Naive B cell (primary cell): ENCODE measurements around the gene MTF2. TPM values are rescaled to one million over a fixed set of nuclear protein-coding genes. Genes with fewer than 3 reads are reported as not detected.
"Not testable (repeated sequence)": the region's sequence is repeated elsewhere in the genome, so short reads cannot be mapped to it uniquely, and the experiment has no call there.

ENCODE experiments used
- ATAC-seq, 2 donors: fragments of 150-1000 bp; cut with Tn5 transposase; 2 replicates each; pipeline ENCODE4 v1.10.0; 2021; ENCODE audit warnings: low read depth in 2 of 2, mild to moderate bottlenecking in 2 of 2, moderate library complexity in 2 of 2
- DNase-seq: peaks from one replicate; pipeline ENCODE4 v3.0.0; 2022
- H3K27ac Mint-ChIP-seq, 6 donors: one replicate each; pipeline ENCODE4 v1.8.0; 2020 to 2022; ENCODE audit warnings: mild to moderate bottlenecking in 6 of 6, mixed read lengths in 6 of 6, moderate library complexity in 5 of 6, inconsistent platforms in 2 of 6
- H3K27me3 Mint-ChIP-seq, 3 donors: one replicate each; pipeline ENCODE4 v1.8.0; 2021 to 2022; ENCODE audit warnings: mixed read lengths in 3 of 3, mild to moderate bottlenecking in 1 of 3
- H3K36me3 Mint-ChIP-seq, 2 donors: one replicate each; pipeline ENCODE4 v1.8.0; 2020 to 2022; ENCODE audit warnings: mixed read lengths in 2 of 2, inconsistent platforms in 1 of 2, mild to moderate bottlenecking in 1 of 2
- H3K4me1 Mint-ChIP-seq, 3 donors: one replicate each; pipeline ENCODE4 v1.8.0; 2020 to 2022; ENCODE audit warnings: mixed read lengths in 3 of 3, inconsistent platforms in 1 of 3, mild to moderate bottlenecking in 1 of 3, moderate library complexity in 1 of 3
- H3K4me3 Mint-ChIP-seq, 8 donors: one replicate each; pipeline ENCODE4 v1.8.0; 2020 to 2022; ENCODE audit warnings: mild to moderate bottlenecking in 8 of 8, mixed read lengths in 8 of 8, moderate library complexity in 8 of 8, inconsistent platforms in 2 of 8
- H3K9me3 Mint-ChIP-seq, 7 donors: one replicate each; pipeline ENCODE4 v1.8.0; 2020 to 2022; ENCODE audit warnings: mixed read lengths in 7 of 7, mild to moderate bottlenecking in 5 of 7, inconsistent platforms in 2 of 7, moderate library complexity in 1 of 7
- polyA plus RNA-seq, 6 donors: library from polyadenylated mRNA; unstranded; fragments of 300-500 nt; fragmentation: Illumina TruSeq; gene quantifications; one replicate each; pipeline ENCODE4 v1.2.3, GENCODE V29; 2021; ENCODE audit warnings: low read depth in 6 of 6

Gene MTF2
- 100 to 1,000 TPM in 3 of 6 donors, 10 to 100 TPM in 3; 83.6 to 146 (median 97.7) TPM for polyA plus RNA-seq

- H3K9me3 Mint-ChIP-seq: no peaks in the 10 kb centered on the region
- H3K4me1 Mint-ChIP-seq: peaks cover 28 to 53% (median 39%) of the 10 kb centered on the region in 3 donors
- peak; percentile 93 for DNase-seq
- no peaks in the 10 kb centered on the region for H3K27me3 Mint-ChIP-seq
- H3K27ac Mint-ChIP-seq: peak within 1 kb of the TSS; percentile 92 to 98 (median 97)
- H3K36me3 Mint-ChIP-seq: peaks cover 0 to 4% of the 10 kb centered on the region in 2 donors
- peak within 1 kb of the TSS; percentile 89 to 100 (median 96) for H3K4me3 Mint-ChIP-seq
- peak; percentile 84 to 88 for ATAC-seq
Measured at GRCh38 chr1:93078986-93079654, at the start of gene MTF2. Gene MTF2 (plus strand): TSS chr1:93079283. CDS start chr1:93079527, 244 bp downstream.

GRCh38 chr1:93029317-93029716 lies 49.8 kb upstream of the MTF2 start:
- Mint-ChIP-seq H3K27me3 (peaks cover 0 to 9% (median 0%) of the 10 kb centered on the region in 3 donors), H3K4me3 (no peak overlapping the region), H3K9me3 (no peaks in the 10 kb centered on the region), H3K4me1 (peaks cover 10 to 19% (median 14%) of the 10 kb centered on the region in 3 donors), H3K36me3 (no peaks in the 10 kb centered on the region), H3K27ac (peak overlapping the region in 1 of 6 donors; percentile 46)
- DNase-seq (no peak), ATAC-seq (no peak)

- H3K36me3 Mint-ChIP-seq, H3K27ac Mint-ChIP-seq, DNase-seq, H3K4me3 Mint-ChIP-seq, H3K27me3 Mint-ChIP-seq, ATAC-seq, H3K9me3 Mint-ChIP-seq: not testable (repeated sequence)
- peaks cover 10 to 19% (median 14%) of the 10 kb centered on the region in 3 donors for H3K4me1 Mint-ChIP-seq
Measured at GRCh38 chr1:93030191-93030590, 48.9 kb upstream of the MTF2 start.

- Mint-ChIP-seq H3K27ac (no peak overlapping the region), H3K4me3 (no peak overlapping the region), H3K9me3 (no peaks in the 10 kb centered on the region), H3K27me3 (peaks cover 0 to 9% (median 0%) of the 10 kb centered on the region in 3 donors), H3K36me3 (no peaks in the 10 kb centered on the region), H3K4me1 (peaks cover 13 to 19% (median 14%) of the 10 kb centered on the region in 3 donors)
- no peak for DNase-seq
- ATAC-seq: no peak
Measured at GRCh38 chr1:93031711-93032110, 47.4 kb upstream of the MTF2 start.

- H3K4me3 Mint-ChIP-seq: peak overlapping the region in 1 of 8 donors; percentile 9
Measured at GRCh38 chr1:93033029-93033428, 46.1 kb upstream of the MTF2 start.

GRCh38 chr1:93033785-93034184 lies 45.3 kb upstream of the MTF2 start:
- Mint-ChIP-seq H3K4me3 (peak overlapping the region in 4 of 8 donors; percentile 8 to 24 (median 14)), H3K4me1 (peaks cover 13 to 19% (median 14%) of the 10 kb centered on the region in 3 donors), H3K27me3 (no peaks in the 10 kb centered on the region), H3K27ac (peak overlapping the region in 3 of 6 donors; percentile 19 to 49 (median 42)), H3K36me3 (no peaks in the 10 kb centered on the region), H3K9me3 (no peaks in the 10 kb centered on the region)
- DNase-seq (peak; percentile 46), ATAC-seq (peak; percentile 99)

More at GRCh38 chr1:93033029-93033428, 46.1 kb upstream of the MTF2 start:
- DNase-seq (no peak), ATAC-seq (no peak)
- Mint-ChIP-seq H3K4me1 (peaks cover 13 to 19% (median 14%) of the 10 kb centered on the region in 3 donors), H3K9me3 (no peaks in the 10 kb centered on the region), H3K36me3 (no peaks in the 10 kb centered on the region), H3K27me3 (peaks cover 0 to 2% (median 0%) of the 10 kb centered on the region in 3 donors), H3K27ac (peak overlapping the region in 4 of 6 donors; percentile 12 to 71 (median 29))

DNA sequence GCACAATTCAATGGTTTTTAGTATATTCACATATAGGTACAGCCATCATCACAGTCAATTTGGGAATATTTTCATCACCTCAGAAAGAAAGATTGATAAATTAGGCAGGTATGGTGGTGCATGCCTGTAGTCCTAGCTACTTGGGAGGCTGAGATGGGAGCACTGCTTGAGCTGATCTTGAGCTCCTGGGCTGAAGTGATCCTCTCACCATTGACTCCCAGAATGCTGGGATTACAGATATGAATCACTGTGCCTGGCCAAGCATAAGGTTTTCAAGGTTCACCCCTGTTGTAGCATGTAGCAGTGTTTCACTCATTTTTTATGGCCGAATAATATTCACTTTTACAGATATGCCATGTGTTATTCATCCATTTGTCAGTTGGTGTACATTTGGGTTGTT lies 44.7 kb upstream of the MTF2 start:
- H3K27me3 Mint-ChIP-seq: no peaks in the 10 kb centered on the region
- H3K4me3 Mint-ChIP-seq: no peak overlapping the region

GRCh38 chr1:93036672-93037071 lies 42.4 kb upstream of the MTF2 start:
- peak overlapping the region in 1 of 8 donors; percentile 12 for H3K4me3 Mint-ChIP-seq

More for the DNA sequence above, 44.7 kb upstream of the MTF2 start:
- no peaks in the 10 kb centered on the region for H3K36me3 Mint-ChIP-seq
- DNase-seq (no peak), ATAC-seq (no peak)
- peaks cover 13 to 16% (median 14%) of the 10 kb centered on the region in 3 donors for H3K4me1 Mint-ChIP-seq
- H3K27ac Mint-ChIP-seq: peak overlapping the region in 1 of 6 donors; percentile 19
- no peaks in the 10 kb centered on the region for H3K9me3 Mint-ChIP-seq

GRCh38 chr1:93042187-93043056 lies 36.7 kb upstream of the MTF2 start:
- ATAC-seq (peak; percentile 97 to 98), DNase-seq (peak; percentile 61)
- no peaks in the 10 kb centered on the region for H3K36me3 Mint-ChIP-seq
- peak overlapping the region in 7 of 8 donors; percentile 3 to 77 (median 51) for H3K4me3 Mint-ChIP-seq
- peaks cover 0 to 2% (median 0%) of the 10 kb centered on the region in 7 donors for H3K9me3 Mint-ChIP-seq
- peak overlapping the region in 4 of 6 donors; percentile 58 to 93 (median 80) for H3K27ac Mint-ChIP-seq
- H3K27me3 Mint-ChIP-seq: no peaks in the 10 kb centered on the region
- peaks cover 6 to 15% (median 11%) of the 10 kb centered on the region in 3 donors for H3K4me1 Mint-ChIP-seq

More at GRCh38 chr1:93036672-93037071, 42.4 kb upstream of the MTF2 start:
- Mint-ChIP-seq H3K9me3 (peaks cover 0 to 1% (median 0%) of the 10 kb centered on the region in 7 donors), H3K27ac (no peak overlapping the region), H3K36me3 (no peaks in the 10 kb centered on the region), H3K4me1 (peaks cover 15 to 16% (median 15%) of the 10 kb centered on the region in 3 donors), H3K27me3 (no peaks in the 10 kb centered on the region)
- ATAC-seq: no peak
- no peak for DNase-seq

GRCh38 chr1:93043057-93043557 lies 36.0 kb upstream of the MTF2 start:
- no peak for DNase-seq
- Mint-ChIP-seq H3K9me3 (peaks cover 0 to 2% (median 0%) of the 10 kb centered on the region in 7 donors), H3K36me3 (no peaks in the 10 kb centered on the region), H3K4me1 (peaks cover 6 to 15% (median 11%) of the 10 kb centered on the region in 3 donors), H3K27me3 (no peaks in the 10 kb centered on the region), H3K27ac (peak overlapping the region in 4 of 6 donors; percentile 58 to 93 (median 80)), H3K4me3 (peak overlapping the region in 5 of 8 donors; percentile 3 to 64 (median 19))
- no peak for ATAC-seq

GRCh38 chr1:93047618-93048017 lies 31.5 kb upstream of the MTF2 start:
- H3K36me3 Mint-ChIP-seq: no peaks in the 10 kb centered on the region
- no peak for ATAC-seq
- no peak overlapping the region for H3K27ac Mint-ChIP-seq
- H3K4me1 Mint-ChIP-seq: peaks cover 0 to 4% (median 1%) of the 10 kb centered on the region in 3 donors
- H3K4me3 Mint-ChIP-seq: no peak overlapping the region
- no peak for DNase-seq
- H3K9me3 Mint-ChIP-seq: no peaks in the 10 kb centered on the region
- no peaks in the 10 kb centered on the region for H3K27me3 Mint-ChIP-seq

DNA sequence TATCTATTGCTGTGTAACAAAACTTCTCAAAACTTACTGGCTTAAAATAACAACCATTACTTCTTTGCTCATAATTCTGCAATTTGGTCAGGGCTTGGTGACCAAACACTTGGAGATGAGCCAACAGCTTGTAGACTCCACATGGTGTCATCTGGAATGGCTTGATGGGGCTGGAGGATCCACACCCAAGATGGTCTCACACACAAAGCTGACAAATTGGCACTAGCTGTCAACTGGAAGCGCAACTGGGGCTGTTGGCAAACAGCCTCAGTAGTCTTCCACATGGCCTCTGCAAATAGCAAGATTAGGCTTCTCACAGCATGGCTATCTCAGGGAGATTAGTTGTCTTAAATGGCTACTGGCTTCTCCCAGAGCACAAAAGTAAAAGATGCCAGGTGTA lies 27.1 kb upstream of the MTF2 start:
- peaks cover 0 to 6% (median 0%) of the 10 kb centered on the region in 3 donors for H3K4me1 Mint-ChIP-seq
- no peaks in the 10 kb centered on the region for H3K36me3 Mint-ChIP-seq
- H3K4me3 Mint-ChIP-seq: no peak overlapping the region
- H3K27ac Mint-ChIP-seq: peak overlapping the region in 1 of 6 donors; percentile 35
- no peaks in the 10 kb centered on the region for H3K9me3 Mint-ChIP-seq
- peaks cover 0 to 5% (median 5%) of the 10 kb centered on the region in 3 donors for H3K27me3 Mint-ChIP-seq
- ATAC-seq (no peak), DNase-seq (no peak)

- no peak overlapping the region for H3K4me3 Mint-ChIP-seq
- no peaks in the 10 kb centered on the region for H3K36me3 Mint-ChIP-seq
- ATAC-seq: no peak
- DNase-seq: no peak
- peaks cover 13 to 36% (median 13%) of the 10 kb centered on the region in 3 donors for H3K27me3 Mint-ChIP-seq
- H3K27ac Mint-ChIP-seq: no peak overlapping the region
- peaks cover 0 to 6% (median 0%) of the 10 kb centered on the region in 3 donors for H3K4me1 Mint-ChIP-seq
- H3K9me3 Mint-ChIP-seq: no peaks in the 10 kb centered on the region
Measured at GRCh38 chr1:93056214-93056613, 22.9 kb upstream of the MTF2 start.
